ENCODE data around the gene SBK1.
"Not testable (repeated sequence)": the region's sequence is repeated elsewhere in the genome, so short reads cannot be mapped to it uniquely, and the experiment has no call there.

Gene SBK1

DNA sequence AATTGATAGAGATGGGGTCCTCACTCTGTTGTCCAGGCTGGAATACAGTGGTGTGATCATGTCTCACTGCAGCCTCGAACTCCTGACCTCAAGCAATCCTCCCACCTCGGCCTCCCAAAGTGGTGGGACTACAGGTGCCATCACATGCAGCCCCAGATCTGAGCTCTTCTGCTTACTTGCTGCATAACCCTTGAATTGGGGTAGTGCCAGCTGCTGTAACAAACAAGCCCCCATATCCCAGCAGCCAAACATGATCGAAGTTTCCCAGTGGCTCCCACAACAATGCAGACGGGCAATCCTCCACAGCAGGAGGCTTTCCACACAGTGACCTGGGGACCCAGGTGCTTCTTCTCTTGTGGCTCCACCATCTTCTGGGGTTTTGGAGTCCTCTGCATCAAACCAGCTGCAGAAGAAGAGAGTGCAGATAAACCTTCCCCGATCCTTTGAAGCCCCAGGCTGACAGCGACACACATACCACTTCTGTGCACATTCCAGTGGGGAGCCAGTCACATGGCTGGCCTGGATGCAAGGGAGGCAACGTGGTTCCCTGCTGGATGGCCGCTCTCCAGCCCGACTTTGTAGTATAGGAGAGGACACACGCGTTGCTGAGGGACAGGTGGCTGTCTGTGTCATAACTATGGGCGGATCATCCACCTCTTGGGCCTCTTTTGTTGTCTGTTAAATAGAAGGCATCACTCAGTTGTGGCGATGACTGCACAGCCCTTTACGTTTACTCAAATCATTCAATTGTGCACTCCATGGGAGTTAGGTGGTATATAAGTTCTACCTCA lies 16.7 kb downstream of the SBK1 start:
- DNase-seq (ENCODE audit: low spot score), result no peak

DNA sequence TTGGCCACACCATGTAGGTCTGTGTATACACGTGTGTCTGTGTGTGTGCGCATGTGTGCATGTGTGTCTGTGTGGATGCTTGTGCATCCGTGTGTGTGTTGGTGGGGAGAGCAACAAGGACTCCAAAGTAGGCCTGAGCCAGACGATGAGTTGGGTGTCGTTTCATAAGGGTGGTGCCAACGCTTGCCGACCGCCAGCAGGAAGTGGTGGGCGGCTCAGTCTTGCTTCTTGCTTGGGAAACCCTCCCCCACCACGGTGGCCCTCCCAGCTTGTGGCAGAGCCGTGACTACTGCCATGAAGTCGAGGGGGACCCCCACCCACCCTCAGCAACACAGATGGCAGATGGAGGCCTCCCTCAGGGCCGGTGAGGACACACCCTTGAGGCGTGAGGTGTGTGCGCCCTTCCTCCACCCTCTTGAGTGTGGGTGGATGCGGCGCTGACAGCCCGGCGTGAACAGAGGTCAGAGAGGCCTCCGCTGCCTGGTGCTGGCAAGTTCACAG lies 17.5 kb downstream of the SBK1 start:
- no peak for DNase-seq (ENCODE audit: low spot score)

DNA sequence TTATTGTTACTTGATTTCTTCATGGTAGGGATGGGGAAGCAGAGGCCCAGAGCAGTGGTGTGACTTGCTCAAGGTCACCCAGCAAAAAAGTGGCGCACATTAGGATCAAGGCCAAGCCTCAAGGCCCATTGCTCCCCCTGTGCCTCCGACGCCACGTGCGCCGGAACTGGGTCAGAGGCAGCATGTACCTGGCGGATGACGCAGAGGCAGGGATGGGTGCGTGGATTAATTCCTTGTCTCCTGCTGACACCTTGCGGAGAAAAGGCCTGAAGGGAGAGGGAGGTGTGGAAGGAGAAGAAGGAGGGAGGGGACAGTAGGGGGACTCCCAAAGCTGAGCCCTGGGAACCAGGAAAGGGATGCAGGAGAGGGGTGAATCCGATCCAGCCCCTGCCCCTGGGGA lies 18.5 kb downstream of the SBK1 start:
- no peak for DNase-seq (ENCODE audit: low spot score)

DNA sequence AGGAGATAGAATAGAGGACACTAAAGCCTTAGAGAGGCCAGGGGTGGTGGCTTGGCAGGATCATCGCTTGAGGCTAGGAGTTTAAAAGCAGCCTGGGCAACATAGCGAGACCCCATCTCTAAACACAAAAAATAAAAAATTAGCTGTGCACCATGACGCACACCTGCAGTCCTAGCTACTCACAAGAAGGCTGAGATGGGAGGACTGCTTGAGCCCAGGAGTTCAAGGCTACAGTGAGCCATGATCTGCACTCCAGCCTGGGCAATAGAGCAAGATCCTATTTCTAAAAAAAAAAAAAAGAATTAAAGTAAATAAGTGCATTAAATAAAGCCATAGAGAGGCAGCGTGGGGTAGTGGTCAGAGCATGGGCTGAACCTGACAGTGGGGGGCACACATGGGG lies 19.1 kb downstream of the SBK1 start:
- no peak for DNase-seq (ENCODE audit: low spot score)

DNA sequence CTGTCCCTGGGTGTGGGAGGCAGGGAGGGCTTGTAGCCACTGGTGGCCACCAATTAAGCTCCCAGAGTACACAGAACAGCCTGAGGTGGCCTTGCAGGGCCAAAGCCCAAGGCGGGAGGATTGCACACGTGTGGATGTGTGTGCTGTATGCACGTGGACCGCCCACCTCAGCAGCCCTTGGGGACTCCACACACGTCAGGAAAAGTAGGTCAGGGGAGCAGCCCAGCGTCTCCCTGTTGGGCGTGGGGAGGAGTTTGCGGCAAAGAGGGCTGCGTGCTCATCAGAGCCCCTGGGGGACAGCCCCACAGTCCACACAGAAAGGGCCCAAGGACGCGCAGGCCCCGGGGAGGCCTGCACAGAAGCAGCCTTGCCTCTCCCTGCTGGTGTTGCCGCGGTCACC lies 19.6 kb downstream of the SBK1 start:
- no peak for DNase-seq (ENCODE audit: low spot score)

DNA sequence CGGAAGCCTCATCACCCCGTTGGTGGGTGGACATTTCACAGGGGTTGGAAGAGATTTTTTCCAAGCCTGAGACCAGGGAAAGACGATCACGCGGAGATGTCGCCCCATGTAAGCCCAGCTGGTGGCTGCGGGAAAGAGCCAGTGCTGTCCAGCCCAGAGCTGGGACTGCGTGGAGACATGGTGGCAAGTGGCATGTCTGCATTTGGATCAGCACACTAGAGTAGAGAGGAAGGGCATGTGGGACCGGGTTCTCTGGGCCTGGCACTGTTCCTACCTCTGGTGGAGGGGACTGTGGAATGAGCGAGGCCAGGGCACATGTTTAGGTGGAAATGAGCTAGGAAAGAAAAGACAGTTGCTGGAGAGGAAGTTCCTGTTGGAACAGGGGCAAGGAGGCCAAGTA lies 20.0 kb downstream of the SBK1 start:
- no peak for DNase-seq (ENCODE audit: low spot score)

DNA sequence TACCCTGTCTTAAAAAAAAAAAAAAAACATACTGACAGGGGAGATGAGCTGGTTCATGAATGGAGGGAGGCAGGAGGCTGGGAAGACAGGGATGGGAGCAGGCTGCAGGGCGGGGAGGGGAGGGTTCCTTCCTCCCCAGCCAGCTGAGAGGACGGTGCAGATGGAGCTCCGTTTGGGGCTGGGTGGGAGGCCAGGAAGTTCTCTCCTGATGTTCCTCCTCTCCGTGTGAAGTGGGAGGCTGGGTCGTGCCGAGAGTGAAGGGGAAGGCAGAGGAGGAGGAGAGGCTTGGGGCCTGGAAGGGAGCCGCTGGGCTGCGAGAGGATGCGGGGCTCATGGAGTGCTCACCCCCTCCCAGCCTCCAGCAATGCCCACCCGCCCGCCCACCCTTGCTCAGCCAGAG lies 21.3 kb downstream of the SBK1 start:
- no peak for DNase-seq (ENCODE audit: low spot score)

DNA sequence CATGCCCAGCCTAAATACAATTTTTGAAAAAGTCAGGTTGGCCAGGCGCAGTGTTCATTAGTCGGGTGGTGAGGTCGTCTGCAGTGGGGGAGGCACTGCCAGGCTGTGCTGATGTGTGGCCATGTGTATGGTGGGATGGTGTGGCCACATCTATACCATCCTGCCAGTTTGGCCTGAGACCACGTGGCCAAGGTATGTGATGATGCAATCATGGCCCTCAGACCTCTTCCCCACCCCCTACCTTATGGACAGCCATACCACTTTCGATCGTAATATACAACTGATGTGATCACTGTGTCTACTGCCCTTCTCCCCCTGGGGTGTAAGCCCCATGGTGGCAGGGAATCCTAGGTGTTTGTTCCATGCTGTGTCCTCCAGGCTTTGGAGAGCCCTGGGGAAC lies 23.7 kb downstream of the SBK1 start:
- DNase-seq (ENCODE audit: low spot score), result no peak

DNA sequence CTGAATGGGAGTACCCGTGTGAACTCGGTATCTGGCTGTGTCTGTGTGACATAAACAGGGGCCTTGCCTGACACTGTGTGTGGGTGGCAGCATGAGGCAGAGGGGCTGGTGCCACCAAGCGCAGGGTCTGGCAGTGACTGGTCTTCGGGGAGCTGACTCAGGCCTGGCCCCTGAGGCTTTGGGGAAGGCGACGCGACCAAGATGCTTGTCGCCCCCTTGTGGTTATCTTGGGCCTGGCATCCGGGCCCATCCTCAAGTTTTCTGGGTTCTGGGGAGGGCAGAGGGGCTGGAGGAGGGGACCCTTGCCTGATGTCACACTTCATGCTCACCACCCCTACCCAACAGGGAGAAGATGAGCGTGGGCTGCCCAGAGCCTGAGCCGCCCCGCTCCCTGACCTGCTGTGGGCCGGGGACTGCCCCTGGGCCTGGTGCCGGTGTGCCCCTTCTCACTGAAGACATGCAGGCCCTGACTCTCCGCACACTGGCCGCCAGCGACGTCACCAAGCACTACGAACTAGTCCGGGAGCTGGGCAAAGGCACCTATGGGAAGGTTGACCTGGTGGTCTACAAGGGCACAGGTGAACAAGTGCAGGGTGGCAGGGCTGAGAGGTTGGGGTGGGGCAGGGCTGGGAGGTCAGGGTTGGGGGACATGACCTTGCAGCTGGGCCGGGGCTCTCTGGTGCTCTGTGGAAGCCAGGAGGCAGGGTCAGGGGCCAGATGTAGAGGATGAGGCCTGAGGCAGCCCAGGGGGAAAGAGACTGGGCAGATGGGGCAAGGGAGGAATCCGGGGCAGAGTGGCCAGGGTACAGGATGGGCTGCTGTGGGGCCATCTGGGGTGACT lies 24.9 kb downstream of the SBK1 start:
- no peak for DNase-seq (ENCODE audit: low spot score)

DNA sequence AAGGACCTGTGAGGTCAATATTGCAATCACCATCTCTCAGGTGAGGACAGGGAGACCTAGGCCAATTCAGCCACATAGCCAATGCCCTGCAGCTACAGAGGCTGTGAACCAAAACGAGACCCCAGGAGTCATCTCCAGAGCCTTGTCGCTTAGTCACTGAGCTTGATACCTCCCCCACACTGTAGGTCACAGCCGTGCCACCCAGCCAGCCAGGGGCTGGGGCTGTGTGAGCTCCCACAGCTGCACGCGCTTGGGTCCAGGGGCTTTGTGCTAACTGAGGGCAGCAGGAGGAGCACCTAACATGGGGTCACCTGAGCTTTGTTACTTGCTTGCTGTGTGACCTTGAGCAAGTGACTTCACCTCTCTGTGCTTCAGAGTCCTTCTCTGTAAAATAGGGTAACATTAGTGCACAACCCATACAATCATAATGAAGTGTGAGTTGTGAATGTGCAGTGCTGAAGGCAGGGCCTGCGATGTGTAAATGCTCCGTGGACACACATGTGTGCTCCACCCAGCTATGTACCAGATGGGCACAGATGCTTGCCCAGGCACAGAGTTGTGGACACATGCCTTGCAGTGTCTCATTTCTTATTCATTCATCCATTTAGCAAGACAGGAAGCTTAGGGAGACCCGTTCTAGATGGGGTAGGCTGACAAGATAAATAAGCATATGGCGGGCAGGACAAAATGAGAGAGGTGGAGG lies 25.9 kb downstream of the SBK1 start:
- DNase-seq (ENCODE audit: low spot score), result no peak

DNA sequence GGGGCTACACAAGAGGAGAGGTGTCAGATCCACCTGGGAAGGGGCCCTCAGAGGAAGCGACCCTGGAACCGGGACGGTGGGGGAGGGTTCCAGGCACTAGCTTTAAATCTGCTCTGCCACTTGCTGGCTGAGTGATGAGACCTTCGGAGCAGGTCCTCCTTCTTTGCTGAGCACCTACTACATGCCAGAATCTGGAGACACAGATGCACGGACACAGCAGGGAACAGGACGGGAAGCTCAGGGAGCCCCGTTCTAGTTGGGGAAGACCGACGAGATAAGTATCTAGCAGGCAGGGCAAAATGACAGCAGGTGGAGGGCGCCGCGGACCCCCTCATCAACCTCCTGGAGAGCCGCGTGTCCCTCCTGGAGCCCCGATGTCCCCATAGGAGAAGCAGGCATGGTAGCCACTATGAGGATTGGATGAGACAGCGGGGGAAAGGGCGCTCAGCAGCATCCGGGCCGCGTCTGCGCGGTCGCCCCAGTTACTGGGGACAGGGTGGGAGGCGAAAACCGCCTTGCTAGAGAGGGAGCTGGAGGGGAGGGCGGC lies 27.2 kb downstream of the SBK1 start:
- DNase-seq (ENCODE audit: low spot score), result no peak

DNA sequence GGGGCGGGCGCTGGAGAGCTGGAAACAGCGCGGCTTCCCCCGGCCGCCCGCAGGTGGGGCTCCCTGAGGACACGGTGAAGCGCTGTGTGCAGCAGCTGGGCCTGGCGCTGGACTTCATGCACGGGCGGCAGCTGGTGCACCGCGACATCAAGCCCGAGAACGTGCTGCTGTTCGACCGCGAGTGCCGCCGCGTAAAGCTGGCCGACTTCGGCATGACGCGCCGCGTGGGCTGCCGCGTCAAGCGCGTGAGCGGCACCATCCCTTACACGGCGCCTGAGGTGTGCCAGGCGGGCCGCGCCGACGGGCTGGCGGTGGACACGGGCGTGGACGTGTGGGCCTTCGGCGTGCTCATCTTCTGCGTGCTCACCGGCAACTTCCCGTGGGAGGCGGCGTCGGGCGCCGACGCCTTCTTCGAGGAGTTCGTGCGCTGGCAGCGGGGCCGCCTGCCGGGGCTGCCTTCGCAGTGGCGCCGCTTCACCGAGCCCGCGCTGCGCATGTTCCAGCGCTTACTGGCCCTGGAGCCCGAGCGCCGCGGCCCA lies 27.8 kb downstream of the SBK1 start:
- DNase-seq (ENCODE audit: low spot score), result no peak

DNA sequence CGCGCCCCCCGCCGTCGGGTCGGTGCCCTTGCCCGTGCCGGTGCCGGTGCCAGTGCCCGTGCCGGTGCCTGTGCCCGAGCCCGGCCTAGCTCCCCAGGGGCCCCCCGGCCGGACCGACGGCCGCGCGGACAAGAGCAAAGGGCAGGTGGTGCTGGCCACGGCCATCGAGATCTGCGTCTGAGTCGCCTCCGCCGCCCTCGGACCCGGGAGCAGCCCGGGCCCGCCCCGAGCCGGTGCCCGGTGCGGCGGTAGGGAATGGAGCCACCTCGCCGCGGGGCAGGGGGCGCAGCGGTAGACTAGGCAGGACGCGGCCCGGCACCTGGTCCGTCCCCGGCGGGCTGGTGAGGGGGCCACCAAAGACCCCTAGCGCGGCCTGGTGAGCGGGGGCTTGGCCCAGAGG lies 28.4 kb downstream of the SBK1 start:
- DNase-seq (ENCODE audit: low spot score), result no peak

DNA sequence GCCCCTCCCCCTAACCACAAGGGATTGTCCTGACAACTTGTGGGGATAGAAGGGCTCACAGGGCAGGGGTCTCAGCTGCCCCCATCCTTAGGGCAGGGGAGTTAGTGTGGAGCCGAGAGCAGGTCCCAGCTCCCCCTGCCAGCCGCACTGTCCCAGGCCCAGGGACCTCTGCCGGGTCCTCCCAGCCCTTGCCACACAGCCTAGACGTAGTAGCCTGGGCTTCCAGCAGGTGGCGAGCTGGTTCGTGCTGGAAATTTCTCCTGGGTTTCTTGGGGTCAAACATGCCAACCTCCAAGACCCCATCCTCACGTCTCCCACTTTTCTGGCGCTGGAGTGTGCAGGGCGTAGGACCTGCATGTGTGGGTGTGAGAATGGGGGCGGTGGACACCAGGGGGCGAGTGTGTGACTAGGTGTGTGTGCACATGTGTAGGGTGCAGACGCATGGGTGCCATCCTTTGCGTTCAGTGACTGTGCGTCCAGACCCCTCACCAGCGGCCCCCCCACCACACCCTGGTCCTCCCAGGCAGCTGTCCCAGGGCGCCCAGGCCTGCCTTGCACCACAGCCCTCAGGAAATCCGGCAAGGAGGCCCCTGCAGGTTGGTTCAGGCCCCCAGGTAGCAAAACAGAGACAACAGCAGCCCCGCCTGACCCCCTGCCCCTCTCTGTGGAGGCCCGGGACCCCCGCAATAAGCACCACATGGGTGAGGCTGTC lies 29.5 kb downstream of the SBK1 start:
- DNase-seq (ENCODE audit: low spot score), result no peak

DNA sequence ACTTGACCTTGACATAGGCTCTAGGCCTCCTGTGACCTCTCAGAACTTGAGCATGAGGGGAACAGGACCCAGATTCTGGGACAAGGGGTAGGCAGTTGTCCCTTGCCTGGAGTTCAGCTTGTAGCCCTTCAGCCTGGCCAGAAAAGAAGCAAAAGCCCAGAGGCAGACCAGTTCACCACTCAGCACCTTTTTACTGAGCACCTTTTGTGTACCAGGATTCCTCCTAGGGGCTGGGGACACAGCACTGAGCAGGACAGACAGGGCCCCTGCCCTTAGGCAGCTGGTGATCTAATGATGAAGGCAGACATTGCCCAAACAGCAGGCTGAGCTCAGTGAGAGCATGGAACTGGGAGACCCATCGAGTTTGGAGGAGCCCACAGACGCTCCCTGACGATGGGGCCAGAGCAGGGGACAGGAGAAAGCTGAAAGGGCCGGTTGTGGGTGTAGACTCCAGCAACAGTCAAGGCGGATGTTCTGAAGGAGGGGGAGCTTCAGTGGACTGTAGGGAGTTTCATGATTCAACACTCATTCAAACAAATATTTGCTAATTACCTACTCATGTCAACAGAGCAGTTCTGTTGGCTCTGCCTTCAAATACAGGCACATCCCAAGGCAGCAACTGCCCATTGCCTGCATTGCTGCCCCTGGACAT lies 32.0 kb downstream of the SBK1 start:
- no peak for DNase-seq (ENCODE audit: low spot score)

DNA sequence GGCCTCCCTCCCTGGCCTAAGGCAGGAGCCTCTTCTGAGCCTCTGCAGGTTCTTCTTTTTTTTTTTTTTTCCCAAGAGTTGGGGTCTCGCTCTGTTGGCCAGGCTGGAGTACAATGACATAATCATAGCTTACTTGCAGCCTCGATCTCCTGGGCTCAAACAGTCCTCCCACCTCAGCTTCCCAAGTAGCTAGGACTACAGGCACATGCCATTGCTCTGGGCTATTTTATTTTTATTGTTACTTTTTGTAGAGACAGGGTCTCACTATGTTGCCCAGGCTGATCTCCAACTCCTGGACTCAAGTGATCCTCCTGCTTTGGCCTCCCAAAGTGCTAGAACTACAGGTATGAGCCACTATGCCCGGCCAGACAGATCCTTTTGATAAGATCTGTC lies 32.6 kb downstream of the SBK1 start:
- no peak for DNase-seq (ENCODE audit: low spot score)

DNA sequence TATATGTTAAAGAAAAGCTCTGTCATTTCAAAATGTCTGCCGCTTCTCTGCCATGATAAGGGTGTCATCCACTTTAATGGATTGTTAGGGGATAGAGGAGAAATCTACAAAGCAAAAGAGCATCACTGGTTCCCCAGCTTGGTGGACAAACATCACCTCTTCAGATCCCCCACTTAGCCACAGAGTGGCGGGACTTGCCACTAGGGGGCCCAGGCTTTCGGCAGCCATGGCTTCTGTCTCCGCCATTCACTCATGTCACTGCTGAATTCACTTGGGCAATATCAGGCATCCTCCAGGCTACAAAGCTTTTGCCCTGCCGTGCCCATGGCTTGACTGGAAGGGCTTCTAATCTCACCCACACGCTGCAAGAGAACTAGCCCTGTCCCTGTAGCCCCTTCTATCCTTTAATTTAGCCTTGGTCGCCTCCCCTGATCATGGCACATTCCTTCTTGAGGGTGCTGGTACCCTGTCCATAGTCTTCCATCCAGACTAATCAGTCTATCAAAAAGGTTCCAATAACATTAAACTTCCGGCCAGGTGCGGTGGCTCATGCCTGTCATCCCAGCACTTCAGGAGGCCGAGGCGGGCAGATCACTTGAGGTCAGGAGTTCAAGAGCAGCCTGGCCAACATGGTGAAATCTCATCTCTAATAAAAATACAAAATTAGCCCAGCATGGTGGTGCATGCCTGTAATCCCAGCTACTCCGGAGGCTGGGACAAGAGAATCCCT lies 34.7 kb downstream of the SBK1 start:
- no peak for DNase-seq (ENCODE audit: low spot score)

DNA sequence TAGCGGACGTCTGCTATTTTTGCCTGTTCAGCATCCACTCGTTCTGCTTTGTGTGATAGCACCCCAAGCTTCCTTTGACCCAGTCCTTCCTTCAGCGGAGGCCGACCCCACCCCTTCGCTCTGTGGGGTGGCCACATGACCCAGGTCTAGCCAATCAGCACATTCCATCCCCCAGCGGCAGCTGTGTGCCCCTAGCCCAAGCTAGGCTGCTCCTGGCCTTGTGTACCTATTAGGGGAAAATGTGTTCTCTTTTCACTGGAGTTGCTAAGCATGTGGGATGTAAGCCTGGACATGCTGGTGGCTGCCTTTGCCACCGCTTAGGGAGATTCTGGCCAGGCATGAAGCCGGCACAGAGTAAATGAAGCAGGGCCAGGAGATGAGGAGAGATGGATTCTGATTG lies 37.9 kb downstream of the SBK1 start:
- not testable (repeated sequence) for DNase-seq (ENCODE audit: low spot score)

DNA sequence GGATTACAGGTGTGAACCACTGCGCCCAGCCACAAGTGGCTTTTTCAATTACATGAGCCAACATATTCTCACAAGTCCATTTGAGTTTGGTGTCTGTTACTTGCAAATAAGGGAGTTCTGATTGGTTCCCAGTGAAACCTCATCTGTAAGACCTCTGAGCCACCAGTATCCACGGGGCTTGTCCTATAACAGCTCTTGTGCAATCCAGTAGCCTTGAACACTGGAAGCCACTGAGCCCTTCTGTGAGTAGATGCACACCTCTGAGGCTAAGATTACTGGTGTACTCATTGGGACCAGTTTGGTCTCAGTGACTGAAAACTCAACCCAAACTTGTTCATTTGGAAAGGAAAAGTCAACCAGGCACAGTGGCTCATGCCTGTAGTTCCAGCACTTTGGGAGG lies 38.7 kb downstream of the SBK1 start:
- not testable (repeated sequence) for DNase-seq (ENCODE audit: low spot score)

DNA sequence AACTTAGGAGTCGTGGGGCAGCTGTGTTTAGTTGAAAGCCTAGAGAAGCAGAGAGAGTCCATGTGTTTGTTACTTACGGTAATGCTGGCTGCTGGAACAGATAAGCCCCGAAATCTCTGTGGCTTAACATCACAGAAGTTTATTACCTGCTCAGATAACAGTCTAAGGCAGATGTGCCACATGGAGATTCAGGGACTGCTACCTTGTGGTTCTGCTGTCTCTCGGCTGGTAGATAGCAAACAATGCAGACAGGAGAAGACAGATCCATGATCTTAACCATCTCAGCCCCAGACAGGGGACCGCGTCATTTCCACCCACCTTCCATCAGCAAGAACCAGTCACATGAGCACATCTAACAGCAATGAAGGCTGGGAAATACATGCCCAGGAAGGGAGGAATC lies 40.3 kb downstream of the SBK1 start:
- DNase-seq (ENCODE audit: low spot score), result not testable (repeated sequence)
